HCT116 (cell line): ENCODE results near the gene PAQR3. TPM values are rescaled to one million over a fixed set of nuclear protein-coding genes. Genes with fewer than 3 reads are reported as not detected.

ENCODE experiments used
- ATAC-seq: fragments of 200-7000 bp; cut with Tn5 transposase; 2 replicates; pipeline ENCODE4 v1.9.1; 2020; ENCODE audit warnings: mild to moderate bottlenecking, moderate library complexity
- BruUV-seq: library from RNA; stranded (reverse); fragments of 400-500 nt; replicated peaks from 2 replicates; lab custom pipeline; 2021; lab: Mats Ljungman, UMichigan
- CTCF ChIA-PET: fragments of 300-600 bp; sonication (Branson Sonifier 250); formaldehyde crosslinking; loops from one replicate; lab custom pipeline; 2021; ENCODE audit warnings: antibody characterized with exemption; lab: Charles Lee
- POLR2A ChIA-PET: fragments of 300-600, 350-600 bp; sonication (Branson Sonifier 250); formaldehyde crosslinking; loops from one replicate; lab custom pipeline; 2021; ENCODE audit warnings: antibody characterized with exemption; lab: Charles Lee
- RAD21 ChIA-PET, 2 experiments: fragments of 300-600 bp; sonication (Branson Sonifier 250); formaldehyde crosslinking; loops; one replicate each; lab custom pipeline; 2023; ENCODE audit warnings: low total read pairs in 2 of 2; ENCODE audit not compliant: uncharacterized antibody in 2 of 2, unreplicated experiment in 2 of 2, low non-redundant PET in 1 of 2; lab: Charles Lee
- DNase-seq: peaks from one replicate; pipeline ENCODE4 v3.0.0-alpha.2; 2010; ENCODE audit warnings: low read depth, low spot score
- H2AFZ ChIP-seq: fragments of 200-600 bp; shearing (Covaris generic), sonication (generic); 2 replicates; pipeline ENCODE4 v1.6.1; 2017; ENCODE audit warnings: low read depth, mixed run types, mixed read lengths, antibody characterized with exemption, low read length; ENCODE audit not compliant: poor library complexity, severe bottlenecking
- H3K27ac ChIP-seq: 2 replicates; pipeline ENCODE4 v1.5.1; 2012; ENCODE audit warnings: low read depth, low read length
- H3K27me3 ChIP-seq: fragments of 200-600 bp; sonication (generic); 2 replicates; pipeline ENCODE4 v1.6.1; 2016; ENCODE audit warnings: mixed run types, low read length, mixed read lengths; ENCODE audit not compliant: insufficient read depth
- H3K36me3 ChIP-seq, 2 experiments: fragments of 200-500 bp in 1 of 2; fragments of 200-600 bp in 1 of 2; sonication (Bioruptor generic) in 1 of 2; sonication (generic) in 1 of 2; 2 replicates each; pipeline versions ENCODE4 v1.5.1 to v1.6.1; 2014 to 2016; ENCODE audit warnings: low read length in 2 of 2, inconsistent platforms in 1 of 2, mixed read lengths in 1 of 2, mixed run types in 1 of 2; ENCODE audit not compliant: insufficient read depth in 2 of 2, control insufficient read depth in 1 of 2
- H3K4me1 ChIP-seq, 2 experiments: fragments of 200-600 bp in 1 of 2; sonication (generic) in 1 of 2; 2 replicates each; pipeline versions ENCODE4 v1.5.1 to v1.6.1; 2012 to 2017; ENCODE audit warnings: low read length in 2 of 2, inconsistent platforms in 1 of 2, mild to moderate bottlenecking in 1 of 2, mixed read lengths in 1 of 2, mixed run types in 1 of 2, moderate library complexity in 1 of 2; ENCODE audit not compliant: insufficient read depth in 2 of 2, control insufficient read depth in 1 of 2
- H3K4me2 ChIP-seq: fragments of 200-600 bp; sonication (generic); 2 replicates; pipeline ENCODE4 v1.6.1; 2017; ENCODE audit warnings: mixed run types, low read length, mixed read lengths
- H3K4me3 ChIP-seq, 2 experiments: fragments of 200-600 bp in 1 of 2; sonication (generic) in 1 of 2; replicated peaks in 1 of 2; 2 replicates each; pipeline ENCODE4 v1.5.1; 2011 to 2016; ENCODE audit warnings: low read length in 2 of 2, control low read depth in 1 of 2, low read depth in 1 of 2, mild to moderate bottlenecking in 1 of 2, mixed read lengths in 1 of 2, mixed run types in 1 of 2
- H3K79me2 ChIP-seq: fragments of 200-600 bp; sonication (generic); 2 replicates; pipeline ENCODE4 v1.6.1; 2017; ENCODE audit warnings: mild to moderate bottlenecking, mixed run types, low read length, moderate library complexity, mixed read lengths; ENCODE audit not compliant: insufficient read depth
- H3K9ac ChIP-seq: fragments of 200-600 bp; sonication (generic); 2 replicates; pipeline ENCODE4 v1.6.1; 2016; ENCODE audit warnings: low read length, mixed read lengths
- H3K9me2 ChIP-seq: fragments of 200-600 bp; sonication (generic), shearing (Covaris generic); 2 replicates; pipeline ENCODE4 v1.6.1; 2017; ENCODE audit warnings: mixed run types, mild to moderate bottlenecking, moderate library complexity; ENCODE audit not compliant: insufficient read depth
- H3K9me3 ChIP-seq, 2 experiments: fragments of 200-500 bp in 1 of 2; fragments of 200-600 bp in 1 of 2; sonication (Bioruptor generic) in 1 of 2; sonication (generic) in 1 of 2; 2 replicates each; pipeline ENCODE4 v1.6.1; 2014 to 2017; ENCODE audit warnings: low read length in 2 of 2, mixed read lengths in 2 of 2, inconsistent platforms in 1 of 2, low read depth in 1 of 2, mild to moderate bottlenecking in 1 of 2, mixed run types in 1 of 2, moderate library complexity in 1 of 2; ENCODE audit not compliant: control insufficient read depth in 1 of 2, insufficient read depth in 1 of 2
- H4K20me1 ChIP-seq: fragments of 200-600 bp; sonication (generic), shearing (Covaris generic); 2 replicates; pipeline ENCODE4 v1.6.1; 2017; ENCODE audit warnings: mixed run types, mild to moderate bottlenecking, moderate library complexity; ENCODE audit not compliant: insufficient read depth
- EZH2phosphoT487 ChIP-seq: fragments of 200-600 bp; IDR thresholded peaks from 2 replicates; pipeline ENCODE4 v1.6.1; 2018; ENCODE audit warnings: antibody characterized with exemption, borderline replicate concordance
- RAD21 ChIP-seq: IDR thresholded peaks from 2 replicates; pipeline ENCODE4 v1.6.1; 2012; ENCODE audit warnings: low read depth, mild to moderate bottlenecking
- SRF ChIP-seq: IDR thresholded peaks from 2 replicates; pipeline ENCODE4 v1.6.1; 2012; ENCODE audit warnings: low read depth
- TCF7L2 ChIP-seq: IDR thresholded peaks from 2 replicates; pipeline ENCODE4 v1.7.0; 2011; ENCODE audit warnings: borderline replicate concordance, inconsistent platforms; ENCODE audit not compliant: insufficient read depth, insufficient read length; ENCODE audit errors: extremely low read depth
- intact Hi-C: fragments of 100-400 bp; cut with micrococcal nuclease; formaldehyde crosslinking; loops from 2 replicates; pipeline ENCODE4 v1.10.0; 2022
- total RNA-seq: library from RNA; stranded (reverse); gene quantifications from one replicate; pipeline ENCODE4 v1.2.1, GENCODE V29; 2021; ENCODE audit not compliant: unreplicated experiment
- TF ChIP-seq, protein P1 (sequence below), 3 experiments: fragments of 200-600 bp in 1 of 3; sonication (generic) in 1 of 3; IDR thresholded peaks in 2 of 3; conservative IDR thresholded peaks in 1 of 3; 2 replicates each; pipeline ENCODE4 v1.5.1; 2012 to 2017; ENCODE audit warnings: low read depth in 2 of 3, low read length in 2 of 3, antibody characterized with exemption in 1 of 3, borderline replicate concordance in 1 of 3, control low read depth in 1 of 3, mild to moderate bottlenecking in 1 of 3, mixed read lengths in 1 of 3, mixed run types in 1 of 3, moderate library complexity in 1 of 3; ENCODE audit not compliant: insufficient read depth in 1 of 3

The PAQR3 gene
- total RNA-seq, 1 experiment from 2014 or later = 32.3 TPM

DNA sequence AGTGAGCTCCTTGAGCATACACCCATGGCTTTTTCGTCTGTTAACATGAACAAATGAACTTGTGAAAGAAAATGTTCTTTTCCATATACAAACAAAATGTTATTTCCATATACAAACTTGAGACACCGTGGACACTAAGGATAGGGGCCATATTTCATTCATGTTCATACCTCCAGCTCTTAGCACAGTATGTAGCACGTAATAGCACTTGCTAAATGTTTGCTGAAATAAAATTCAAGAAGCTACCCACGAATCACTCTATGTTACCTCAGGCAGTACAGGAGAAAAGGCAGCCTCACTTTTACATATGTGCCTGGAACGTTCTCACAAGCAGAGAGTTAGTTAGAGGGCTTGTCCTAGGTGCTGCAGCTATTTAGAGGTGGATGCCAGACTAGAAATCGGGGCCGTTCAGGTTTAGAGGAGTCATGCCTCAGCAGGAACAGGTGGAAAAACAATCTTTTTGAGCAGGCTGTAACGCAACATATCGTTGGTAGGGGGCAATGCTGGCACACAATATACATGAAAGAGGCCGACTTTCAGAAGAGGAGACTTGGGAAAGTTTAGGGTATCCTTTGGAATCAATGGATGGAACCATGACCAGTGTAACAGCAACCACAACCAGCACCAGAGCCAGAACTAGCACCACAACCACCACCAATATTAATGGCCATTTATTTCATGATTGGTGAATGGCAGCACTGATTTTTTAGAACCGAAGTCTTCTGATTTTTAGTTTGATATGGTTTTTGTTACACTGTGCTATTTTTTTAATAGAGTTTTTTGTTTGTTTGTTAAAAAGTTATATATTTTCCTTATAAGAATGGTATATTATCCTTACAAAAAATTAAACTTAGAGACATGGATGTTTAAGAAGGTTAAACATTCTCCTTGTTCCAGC lies 14.8 kb upstream of the PAQR3 start:
- no peaks in the 10 kb centered on the region for H3K36me3 ChIP-seq
- no peaks in the 10 kb centered on the region for H4K20me1 ChIP-seq
- peak; percentile 23 for DNase-seq
- H3K9me2 ChIP-seq = no peaks in the 10 kb centered on the region
- H3K4me3 ChIP-seq = no peak overlapping the region
- no TSS peak for BruUV-seq
- RAD21 ChIA-PET = interaction anchor here in 1 of 2 experiments (0.8 kb wide), 1 partner anchor 662 kb away, joined by 3 read pairs; no protein-coding TSS in a partner anchor
- no peaks in the 10 kb centered on the region for H3K4me1 ChIP-seq
- POLR2A ChIA-PET = no interaction called here
- no peak overlapping the region for H2AFZ ChIP-seq
- ATAC-seq = peak; percentile 64
- intact Hi-C loops = no loop called here
- H3K27ac ChIP-seq = no peak overlapping the region
- CTCF ChIA-PET = interaction anchor here (2.5 to 3.2 kb wide), 2 partner anchors 88 to 1382 kb away, joined by 6 to 25 read pairs; partner anchors contain the start of gene CFAP299
- no peak overlapping the region for H3K4me2 ChIP-seq
- no peaks in the 10 kb centered on the region for H3K9me3 ChIP-seq
- no peaks in the 10 kb centered on the region for H3K79me2 ChIP-seq
- no peak overlapping the region for H3K9ac ChIP-seq
- TF ChIP-seq SRF = no peak
- TF ChIP-seq, protein P1, sequence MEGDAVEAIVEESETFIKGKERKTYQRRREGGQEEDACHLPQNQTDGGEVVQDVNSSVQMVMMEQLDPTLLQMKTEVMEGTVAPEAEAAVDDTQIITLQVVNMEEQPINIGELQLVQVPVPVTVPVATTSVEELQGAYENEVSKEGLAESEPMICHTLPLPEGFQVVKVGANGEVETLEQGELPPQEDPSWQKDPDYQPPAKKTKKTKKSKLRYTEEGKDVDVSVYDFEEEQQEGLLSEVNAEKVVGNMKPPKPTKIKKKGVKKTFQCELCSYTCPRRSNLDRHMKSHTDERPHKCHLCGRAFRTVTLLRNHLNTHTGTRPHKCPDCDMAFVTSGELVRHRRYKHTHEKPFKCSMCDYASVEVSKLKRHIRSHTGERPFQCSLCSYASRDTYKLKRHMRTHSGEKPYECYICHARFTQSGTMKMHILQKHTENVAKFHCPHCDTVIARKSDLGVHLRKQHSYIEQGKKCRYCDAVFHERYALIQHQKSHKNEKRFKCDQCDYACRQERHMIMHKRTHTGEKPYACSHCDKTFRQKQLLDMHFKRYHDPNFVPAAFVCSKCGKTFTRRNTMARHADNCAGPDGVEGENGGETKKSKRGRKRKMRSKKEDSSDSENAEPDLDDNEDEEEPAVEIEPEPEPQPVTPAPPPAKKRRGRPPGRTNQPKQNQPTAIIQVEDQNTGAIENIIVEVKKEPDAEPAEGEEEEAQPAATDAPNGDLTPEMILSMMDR (IDR thresholded peaks at IDR 0.05 in 2 of 3, conservative IDR thresholded peaks at IDR 0.05 in 1 of 3; ENCODE audit: borderline replicate concordance in 1 of 3, insufficient read depth in 1 of 3, low read depth in 2 of 3, low read length in 2 of 3) = peak; percentile 15 to 63 (median 55); a peak in 4 of 6 replicates
- peak; percentile 62 for TF ChIP-seq RAD21
- peak; percentile 95 for TF ChIP-seq TCF7L2
- no peak for TF ChIP-seq EZH2phosphoT487
- H3K27me3 ChIP-seq = no peaks in the 10 kb centered on the region
